Neural cell (in vitro differentiated cells): ENCODE measurements around the gene RNF7. TPM values are rescaled to one million over a fixed set of nuclear protein-coding genes. Genes with fewer than 3 reads are reported as not detected.

Source experiments
- H2AFZ ChIP-seq: fragments of 200-600, 300-800 bp; sonication (generic), shearing (Covaris generic); 2 replicates; pipeline ENCODE4 v1.6.0; 2014; ENCODE audit warnings: low read depth, mild to moderate bottlenecking, antibody characterized with exemption, low read length, moderate library complexity
- H3F3A ChIP-seq: fragments of 200-600 bp; shearing (Covaris generic); 2 replicates; pipeline ENCODE4 v1.6.1; 2016; ENCODE audit warnings: mild to moderate bottlenecking, moderate library complexity, mixed read lengths, antibody characterized with exemption, low read length; ENCODE audit not compliant: insufficient read depth, poor library complexity, severe bottlenecking
- H3K27ac ChIP-seq: fragments of 200-600, 300-800 bp; sonication (generic), shearing (Covaris generic); 2 replicates; pipeline ENCODE4 v1.5.1; 2014; ENCODE audit warnings: mild to moderate bottlenecking, low read length, moderate library complexity
- H3K27me3 ChIP-seq: fragments of 300-800, 200-600 bp; sonication (generic), shearing (Covaris generic); 2 replicates; pipeline ENCODE4 v1.6.0; 2014; ENCODE audit warnings: mild to moderate bottlenecking, low read depth, low read length, moderate library complexity; ENCODE audit not compliant: insufficient read depth
- H3K36me3 ChIP-seq: fragments of 300-800, 200-600 bp; sonication (generic), shearing (Covaris generic); 2 replicates; pipeline ENCODE4 v1.5.1; 2014; ENCODE audit warnings: mild to moderate bottlenecking, antibody characterized with exemption, low read length, moderate library complexity; ENCODE audit not compliant: insufficient read depth
- H3K4me2 ChIP-seq: fragments of 300-800, 200-600 bp; sonication (generic), shearing (Covaris generic); 2 replicates; pipeline ENCODE4 v1.6.0; 2014; ENCODE audit warnings: mild to moderate bottlenecking, low read length
- H3K4me3 ChIP-seq: fragments of 300-800, 200-600 bp; sonication (generic), shearing (Covaris generic); 2 replicates; pipeline ENCODE4 v1.5.1; 2014; ENCODE audit warnings: mild to moderate bottlenecking, low read length, moderate library complexity
- H3K79me2 ChIP-seq: fragments of 200-600 bp; shearing (Covaris generic); replicated peaks from 2 replicates; pipeline ENCODE4 v1.6.0; 2014; ENCODE audit warnings: mild to moderate bottlenecking, low read length, moderate library complexity; ENCODE audit not compliant: insufficient read depth
- H3K9ac ChIP-seq: fragments of 300-800, 200-600 bp; sonication (generic), shearing (Covaris generic); 2 replicates; pipeline ENCODE4 v1.6.1; 2016; ENCODE audit warnings: mild to moderate bottlenecking, low read length, mixed read lengths
- H3K9me2 ChIP-seq: fragments of 200-600 bp; shearing (Covaris generic); 2 replicates; pipeline ENCODE4 v1.6.1; 2016; ENCODE audit warnings: mild to moderate bottlenecking, low read length, mixed read lengths; ENCODE audit not compliant: insufficient read depth
- H3K9me3 ChIP-seq: fragments of 200-600, 300-800 bp; sonication (generic), shearing (Covaris generic); 2 replicates; pipeline ENCODE4 v1.6.1; 2016; ENCODE audit warnings: mild to moderate bottlenecking, mixed run types, low read length, moderate library complexity, mixed read lengths
- H4K20me1 ChIP-seq: fragments of 200-600 bp; shearing (Covaris generic); 2 replicates; pipeline ENCODE4 v1.6.1; 2016; ENCODE audit warnings: mild to moderate bottlenecking, mixed run types; ENCODE audit not compliant: insufficient read depth
- EP300 ChIP-seq: fragments of 450-650 bp; conservative IDR thresholded peaks from 2 replicates; pipeline ENCODE4 v1.6.1; 2014; ENCODE audit warnings: antibody characterized with exemption, mild to moderate bottlenecking, moderate library complexity; ENCODE audit not compliant: poor library complexity, severe bottlenecking
- EZH2 ChIP-seq: fragments of 200-600, 300-800 bp; shearing (Covaris generic), sonication (generic); IDR thresholded peaks from 2 replicates; pipeline ENCODE4 v1.6.1; 2014; ENCODE audit warnings: antibody characterized with exemption, low read length, borderline replicate concordance, mild to moderate bottlenecking; ENCODE audit not compliant: insufficient read depth, poor library complexity, severe bottlenecking
- MXI1 ChIP-seq: fragments of 450-650 bp; conservative IDR thresholded peaks from 2 replicates; pipeline ENCODE4 v1.6.1; 2014; ENCODE audit warnings: antibody characterized with exemption, mild to moderate bottlenecking; ENCODE audit not compliant: poor library complexity, severe bottlenecking
- POLR2AphosphoS5 ChIP-seq: IDR thresholded peaks from 2 replicates; pipeline ENCODE4 v1.6.1; 2012
- RAD21 ChIP-seq: fragments of 450-650 bp; conservative IDR thresholded peaks from 2 replicates; pipeline ENCODE4 v1.6.1; 2014; ENCODE audit warnings: antibody characterized with exemption, mild to moderate bottlenecking, moderate library complexity
- SMC3 ChIP-seq: fragments of 450-650 bp; conservative IDR thresholded peaks from 2 replicates; pipeline ENCODE4 v1.6.1; 2014; ENCODE audit warnings: antibody characterized with exemption, mild to moderate bottlenecking, moderate library complexity; ENCODE audit not compliant: poor library complexity
- TAF1 ChIP-seq: IDR thresholded peaks from 2 replicates; pipeline ENCODE4 v1.6.1; 2012; ENCODE audit warnings: low read depth
- polyA plus RNA-seq: library from polyadenylated mRNA; depleted of rRNA; stranded (reverse); fragments of >200 nt; gene quantifications from 2 replicates; pipeline ENCODE4 v1.2.3, GENCODE V29; 2014
- TF ChIP-seq, protein P1 (sequence below): fragments of 450-650 bp; IDR thresholded peaks from 2 replicates; pipeline ENCODE4 v1.5.1; 2014; ENCODE audit warnings: antibody characterized with exemption, mild to moderate bottlenecking, moderate library complexity; ENCODE audit not compliant: poor library complexity, severe bottlenecking
- TF ChIP-seq, protein P2 (sequence below): IDR thresholded peaks from 2 replicates; pipeline ENCODE4 v1.6.1; 2012; ENCODE audit warnings: borderline replicate concordance

RNF7 gene
- polyA plus RNA-seq, 1 donor from 2014 or later: 170 TPM

DNA sequence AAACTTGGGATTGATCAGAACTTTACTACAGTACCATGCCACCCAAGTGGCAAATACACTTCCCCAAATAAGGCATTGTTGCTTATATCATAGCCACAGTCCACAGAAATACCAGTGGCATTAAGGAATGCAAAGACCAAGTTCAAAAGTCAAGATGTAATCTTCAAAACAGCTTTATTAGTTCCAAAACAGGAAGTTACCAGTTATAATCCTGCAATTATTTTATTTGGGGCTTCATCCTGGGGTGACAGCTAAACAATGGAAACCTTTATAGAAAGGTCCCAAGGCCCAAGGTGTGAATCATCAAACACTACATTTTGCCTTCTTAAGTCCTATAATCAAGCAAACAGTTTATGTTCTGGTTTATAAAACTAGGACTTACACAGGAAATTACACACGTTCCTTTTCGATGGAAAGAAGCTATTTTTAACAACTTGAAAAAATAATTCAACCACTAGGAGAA is 30.3 kb upstream of the RNF7 start:
- TF ChIP-seq MXI1: no peak
- no peak for TF ChIP-seq TAF1
- TF ChIP-seq, protein P1, sequence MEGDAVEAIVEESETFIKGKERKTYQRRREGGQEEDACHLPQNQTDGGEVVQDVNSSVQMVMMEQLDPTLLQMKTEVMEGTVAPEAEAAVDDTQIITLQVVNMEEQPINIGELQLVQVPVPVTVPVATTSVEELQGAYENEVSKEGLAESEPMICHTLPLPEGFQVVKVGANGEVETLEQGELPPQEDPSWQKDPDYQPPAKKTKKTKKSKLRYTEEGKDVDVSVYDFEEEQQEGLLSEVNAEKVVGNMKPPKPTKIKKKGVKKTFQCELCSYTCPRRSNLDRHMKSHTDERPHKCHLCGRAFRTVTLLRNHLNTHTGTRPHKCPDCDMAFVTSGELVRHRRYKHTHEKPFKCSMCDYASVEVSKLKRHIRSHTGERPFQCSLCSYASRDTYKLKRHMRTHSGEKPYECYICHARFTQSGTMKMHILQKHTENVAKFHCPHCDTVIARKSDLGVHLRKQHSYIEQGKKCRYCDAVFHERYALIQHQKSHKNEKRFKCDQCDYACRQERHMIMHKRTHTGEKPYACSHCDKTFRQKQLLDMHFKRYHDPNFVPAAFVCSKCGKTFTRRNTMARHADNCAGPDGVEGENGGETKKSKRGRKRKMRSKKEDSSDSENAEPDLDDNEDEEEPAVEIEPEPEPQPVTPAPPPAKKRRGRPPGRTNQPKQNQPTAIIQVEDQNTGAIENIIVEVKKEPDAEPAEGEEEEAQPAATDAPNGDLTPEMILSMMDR: no peak
- TF ChIP-seq SMC3: no peak
- TF ChIP-seq POLR2AphosphoS5: no peak
- no peak for TF ChIP-seq EZH2
- TF ChIP-seq, protein P2, sequence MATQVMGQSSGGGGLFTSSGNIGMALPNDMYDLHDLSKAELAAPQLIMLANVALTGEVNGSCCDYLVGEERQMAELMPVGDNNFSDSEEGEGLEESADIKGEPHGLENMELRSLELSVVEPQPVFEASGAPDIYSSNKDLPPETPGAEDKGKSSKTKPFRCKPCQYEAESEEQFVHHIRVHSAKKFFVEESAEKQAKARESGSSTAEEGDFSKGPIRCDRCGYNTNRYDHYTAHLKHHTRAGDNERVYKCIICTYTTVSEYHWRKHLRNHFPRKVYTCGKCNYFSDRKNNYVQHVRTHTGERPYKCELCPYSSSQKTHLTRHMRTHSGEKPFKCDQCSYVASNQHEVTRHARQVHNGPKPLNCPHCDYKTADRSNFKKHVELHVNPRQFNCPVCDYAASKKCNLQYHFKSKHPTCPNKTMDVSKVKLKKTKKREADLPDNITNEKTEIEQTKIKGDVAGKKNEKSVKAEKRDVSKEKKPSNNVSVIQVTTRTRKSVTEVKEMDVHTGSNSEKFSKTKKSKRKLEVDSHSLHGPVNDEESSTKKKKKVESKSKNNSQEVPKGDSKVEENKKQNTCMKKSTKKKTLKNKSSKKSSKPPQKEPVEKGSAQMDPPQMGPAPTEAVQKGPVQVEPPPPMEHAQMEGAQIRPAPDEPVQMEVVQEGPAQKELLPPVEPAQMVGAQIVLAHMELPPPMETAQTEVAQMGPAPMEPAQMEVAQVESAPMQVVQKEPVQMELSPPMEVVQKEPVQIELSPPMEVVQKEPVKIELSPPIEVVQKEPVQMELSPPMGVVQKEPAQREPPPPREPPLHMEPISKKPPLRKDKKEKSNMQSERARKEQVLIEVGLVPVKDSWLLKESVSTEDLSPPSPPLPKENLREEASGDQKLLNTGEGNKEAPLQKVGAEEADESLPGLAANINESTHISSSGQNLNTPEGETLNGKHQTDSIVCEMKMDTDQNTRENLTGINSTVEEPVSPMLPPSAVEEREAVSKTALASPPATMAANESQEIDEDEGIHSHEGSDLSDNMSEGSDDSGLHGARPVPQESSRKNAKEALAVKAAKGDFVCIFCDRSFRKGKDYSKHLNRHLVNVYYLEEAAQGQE: no peak
- no peak for TF ChIP-seq RAD21
- no peak for TF ChIP-seq EP300
- H3K9me2 ChIP-seq: no peaks in the 10 kb centered on the region
- H4K20me1 ChIP-seq: no peaks in the 10 kb centered on the region
- H2AFZ ChIP-seq: no peak overlapping the region
- no peak overlapping the region for H3K4me2 ChIP-seq
- no peaks in the 10 kb centered on the region for H3K36me3 ChIP-seq
- no peaks in the 10 kb centered on the region for H3K79me2 ChIP-seq
- H3K27ac ChIP-seq: no peak overlapping the region
- H3K9ac ChIP-seq: no peak overlapping the region
- H3K9me3 ChIP-seq: no peaks in the 10 kb centered on the region
- H3K27me3 ChIP-seq: no peaks in the 10 kb centered on the region
- H3F3A ChIP-seq: no peaks in the 10 kb centered on the region
- no peak overlapping the region for H3K4me3 ChIP-seq

DNA sequence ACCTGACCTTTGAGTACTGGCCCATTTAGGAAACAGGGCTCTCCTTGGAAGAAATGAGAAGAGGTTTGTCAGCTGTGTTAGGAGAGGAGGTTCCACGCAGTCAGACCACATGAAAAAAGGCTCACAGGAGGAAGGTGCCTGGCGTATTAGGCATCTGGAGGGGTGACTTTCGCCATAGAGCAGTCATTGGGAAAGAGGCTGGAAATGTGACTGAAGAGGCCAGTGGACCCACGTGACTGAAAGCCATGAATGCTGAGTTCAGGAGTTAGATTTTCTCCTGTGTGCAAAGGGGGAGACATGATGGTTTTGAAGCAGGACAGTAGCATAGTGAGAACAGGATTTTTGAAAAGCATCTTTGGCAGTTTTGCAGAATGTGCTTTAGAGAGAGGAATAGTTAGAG is 29.7 kb upstream of the RNF7 start:
- TF ChIP-seq RAD21: no peak
- TF ChIP-seq SMC3: no peak
- Histone ChIP-seq H3K9me3 (no peaks in the 10 kb centered on the region), H3K4me2 (no peak overlapping the region), H3K9me2 (no peaks in the 10 kb centered on the region), H3K27ac (no peak overlapping the region), H3K79me2 (no peaks in the 10 kb centered on the region), H3F3A (no peaks in the 10 kb centered on the region), H4K20me1 (no peaks in the 10 kb centered on the region), H3K9ac (no peak overlapping the region), H3K27me3 (no peaks in the 10 kb centered on the region), H3K36me3 (no peaks in the 10 kb centered on the region), H2AFZ (no peak overlapping the region), H3K4me3 (no peak overlapping the region)
